Dendritic cell treated with granulocyte-macrophage colony-stimulating factor and Interleukin-4, amounts not matched to agents 40 ng/mL and 50 ng/mL, for 4 days (primary cell): Measurements from ENCODE around the gene NABP2.
"Not testable (repeated sequence)": the region's sequence is repeated elsewhere in the genome, so short reads cannot be mapped to it uniquely, and the experiment has no call there.

Source experiments
- H3K27ac Mint-ChIP-seq: one replicate; pipeline ENCODE4 v1.8.0; 2022; ENCODE audit warnings: mild to moderate bottlenecking, mixed read lengths
- H3K27me3 Mint-ChIP-seq: one replicate; pipeline ENCODE4 v1.8.0; 2022; ENCODE audit warnings: mild to moderate bottlenecking, mixed read lengths
- H3K36me3 Mint-ChIP-seq: one replicate; pipeline ENCODE4 v1.8.0; 2022; ENCODE audit warnings: low read depth, mixed read lengths
- H3K4me1 Mint-ChIP-seq: one replicate; pipeline ENCODE4 v1.8.0; 2022; ENCODE audit warnings: low read depth, mixed read lengths
- H3K4me3 Mint-ChIP-seq: one replicate; pipeline ENCODE4 v1.8.0; 2022; ENCODE audit warnings: mild to moderate bottlenecking, moderate library complexity, mixed read lengths
- H3K9me3 Mint-ChIP-seq: one replicate; pipeline ENCODE4 v1.8.0; 2022; ENCODE audit warnings: mixed read lengths
- intact Hi-C: fragments of 100-400 bp; cut with micrococcal nuclease; formaldehyde crosslinking; loops from one replicate; pipeline ENCODE4 v1.15.0; 2022

NABP2 gene

GRCh38 chr12:56261503-56262232, 37.5 kb downstream of the NABP2 start:
- peaks cover 12% of the 10 kb centered on the region for H3K36me3 Mint-ChIP-seq
- no peaks in the 10 kb centered on the region for H3K9me3 Mint-ChIP-seq
- H3K27me3 Mint-ChIP-seq = no peaks in the 10 kb centered on the region
- H3K27ac Mint-ChIP-seq = no peak overlapping the region
- intact Hi-C loops = no loop called here
- peaks cover 23% of the 10 kb centered on the region for H3K4me1 Mint-ChIP-seq
- no peak overlapping the region for H3K4me3 Mint-ChIP-seq

- H3K27me3 Mint-ChIP-seq, H3K9me3 Mint-ChIP-seq, H3K4me3 Mint-ChIP-seq, intact Hi-C loops, H3K27ac Mint-ChIP-seq: not testable (repeated sequence)
- H3K36me3 Mint-ChIP-seq = peaks cover 16% of the 10 kb centered on the region
- H3K4me1 Mint-ChIP-seq = peaks cover 25% of the 10 kb centered on the region
Observed at GRCh38 chr12:56262955-56263354, 38.8 kb downstream of the NABP2 start.

- H3K36me3 Mint-ChIP-seq = peaks cover 30% of the 10 kb centered on the region
- intact Hi-C loops, H3K27me3 Mint-ChIP-seq, H3K9me3 Mint-ChIP-seq: not testable (repeated sequence)
- H3K4me3 Mint-ChIP-seq = peak overlapping the region; percentile 91
- peaks cover 19% of the 10 kb centered on the region for H3K4me1 Mint-ChIP-seq
- H3K27ac Mint-ChIP-seq = peak overlapping the region; percentile 86
Observed at GRCh38 chr12:56266068-56266692, 42.0 kb downstream of the NABP2 start.

GRCh38 chr12:56266693-56267442, 42.7 kb downstream of the NABP2 start, which contains the start of gene COQ10A:
TSS of gene COQ10A (plus strand) at chr12:56266942. CDS start at chr12:56267119, 177 bp downstream.
- H3K27ac Mint-ChIP-seq = peak within 1 kb of the TSS; percentile 86
- intact Hi-C loops = loop anchor here (1.0 kb wide), 1 partner anchor 33 kb away; the partner anchor contains the start of gene CS
- H3K4me1 Mint-ChIP-seq = peaks cover 19% of the 10 kb centered on the region
- H3K27me3 Mint-ChIP-seq = no peaks in the 10 kb centered on the region
- peak within 1 kb of the TSS; percentile 91 for H3K4me3 Mint-ChIP-seq
- no peaks in the 10 kb centered on the region for H3K9me3 Mint-ChIP-seq
- H3K36me3 Mint-ChIP-seq = peaks cover 36% of the 10 kb centered on the region

- Mint-ChIP-seq H3K4me1 (peaks cover 19% of the 10 kb centered on the region), H3K9me3 (no peaks in the 10 kb centered on the region), H3K4me3 (peak overlapping the region; percentile 91), H3K36me3 (peaks cover 42% of the 10 kb centered on the region), H3K27ac (peak overlapping the region; percentile 86), H3K27me3 (no peaks in the 10 kb centered on the region)
- intact Hi-C loops = loop anchor here (1.0 kb wide), 1 partner anchor 33 kb away; the partner anchor contains the start of gene CS
Observed at GRCh38 chr12:56267443-56268071, 43.4 kb downstream of the NABP2 start.

GRCh38 chr12:56271031-56271430, 46.9 kb downstream of the NABP2 start:
- Mint-ChIP-seq H3K27me3 (no peaks in the 10 kb centered on the region), H3K4me3 (no peak overlapping the region), H3K9me3 (no peaks in the 10 kb centered on the region), H3K27ac (no peak overlapping the region), H3K36me3 (peaks cover 77% of the 10 kb centered on the region), H3K4me1 (peaks cover 19% of the 10 kb centered on the region)
- intact Hi-C loops = no loop called here

- intact Hi-C loops, H3K9me3 Mint-ChIP-seq, H3K27ac Mint-ChIP-seq, H3K27me3 Mint-ChIP-seq, H3K4me3 Mint-ChIP-seq, H3K4me1 Mint-ChIP-seq: not testable (repeated sequence)
- H3K36me3 Mint-ChIP-seq = peaks cover 81% of the 10 kb centered on the region
Observed at GRCh38 chr12:56272468-56272867, 48.3 kb downstream of the NABP2 start.

- no peaks in the 10 kb centered on the region for H3K4me1 Mint-ChIP-seq
- peaks cover 97% of the 10 kb centered on the region for H3K36me3 Mint-ChIP-seq
Observed at GRCh38 chr12:56274299-56274698, 50.2 kb downstream of the NABP2 start.

GRCh38 chr12:56278905-56279304, 54.8 kb downstream of the NABP2 start:
- H3K9me3 Mint-ChIP-seq = no peaks in the 10 kb centered on the region
- H3K27me3 Mint-ChIP-seq = no peaks in the 10 kb centered on the region
- H3K4me3 Mint-ChIP-seq = no peak overlapping the region
- H3K27ac Mint-ChIP-seq = no peak overlapping the region
- peaks cover 99% of the 10 kb centered on the region for H3K36me3 Mint-ChIP-seq
- H3K4me1 Mint-ChIP-seq = no peaks in the 10 kb centered on the region
- intact Hi-C loops = no loop called here

More at GRCh38 chr12:56274299-56274698, 50.2 kb downstream of the NABP2 start:
- no peak overlapping the region for H3K4me3 Mint-ChIP-seq
- H3K27ac Mint-ChIP-seq = no peak overlapping the region
- intact Hi-C loops = no loop called here
- no peaks in the 10 kb centered on the region for H3K9me3 Mint-ChIP-seq
- H3K27me3 Mint-ChIP-seq = no peaks in the 10 kb centered on the region
